Trophoblast cell (in vitro differentiated cells and primary cell): ENCODE results near the gene GMPPB.

ENCODE experiments used
- DNase-seq, 2 donors: peaks; one replicate each; pipeline ENCODE4 v3.0.0-alpha.2; 2016
- H2AFZ ChIP-seq: 2 replicates; pipeline ENCODE4 v1.6.1; 2013; ENCODE audit warnings: low read length, moderate library complexity, mild to moderate bottlenecking; ENCODE audit not compliant: insufficient read depth, poor library complexity
- H2AK5ac ChIP-seq: 2 replicates; pipeline ENCODE4 v1.6.1; 2013; ENCODE audit warnings: mild to moderate bottlenecking, low read length
- H2BK120ac ChIP-seq: 2 replicates; pipeline ENCODE4 v1.6.1; 2013; ENCODE audit warnings: low read length, mild to moderate bottlenecking, moderate library complexity; ENCODE audit not compliant: insufficient read depth, poor library complexity
- H2BK12ac ChIP-seq: 2 replicates; pipeline ENCODE4 v1.6.1; 2013; ENCODE audit warnings: mild to moderate bottlenecking, low read length, moderate library complexity
- H2BK5ac ChIP-seq: 2 replicates; pipeline ENCODE4 v1.6.1; 2013; ENCODE audit warnings: low read length, low read depth, moderate library complexity, mild to moderate bottlenecking; ENCODE audit not compliant: poor library complexity
- H3K14ac ChIP-seq: 2 replicates; pipeline ENCODE4 v1.6.1; 2013; ENCODE audit warnings: mild to moderate bottlenecking, low read length
- H3K18ac ChIP-seq: 2 replicates; pipeline ENCODE4 v1.6.1; 2013; ENCODE audit warnings: mild to moderate bottlenecking, low read length
- H3K23ac ChIP-seq: 2 replicates; pipeline ENCODE4 v1.6.1; 2013; ENCODE audit warnings: low read length
- H3K27ac ChIP-seq: 2 replicates; pipeline ENCODE4 v1.5.1; 2013; ENCODE audit warnings: low read depth, mild to moderate bottlenecking, inconsistent platforms, low read length, moderate library complexity
- H3K27me3 ChIP-seq: 2 replicates; pipeline ENCODE4 v1.6.1; 2013; ENCODE audit warnings: inconsistent platforms, mild to moderate bottlenecking, low read length, moderate library complexity; ENCODE audit not compliant: insufficient read depth
- H3K36me3 ChIP-seq, 2 experiments: 1 replicate in 1 of 2; 2 replicates in 1 of 2; pipeline ENCODE4 v1.6.1; 2013; ENCODE audit warnings: low read length in 2 of 2, mild to moderate bottlenecking in 2 of 2, moderate library complexity in 1 of 2; ENCODE audit not compliant: insufficient read depth in 2 of 2, control insufficient read depth in 1 of 2
- H3K4ac ChIP-seq: 2 replicates; pipeline ENCODE4 v1.6.1; 2013; ENCODE audit warnings: low read depth, mild to moderate bottlenecking, low read length, moderate library complexity
- H3K4me1 ChIP-seq, 2 experiments: 1 replicate in 1 of 2; 2 replicates in 1 of 2; pipeline ENCODE4 v1.6.1; 2013; ENCODE audit warnings: low read length in 2 of 2, mild to moderate bottlenecking in 2 of 2, moderate library complexity in 1 of 2; ENCODE audit not compliant: insufficient read depth in 2 of 2, control insufficient read depth in 1 of 2
- H3K4me2 ChIP-seq: 2 replicates; pipeline ENCODE4 v1.6.1; 2013; ENCODE audit warnings: inconsistent platforms, mild to moderate bottlenecking, low read length, moderate library complexity
- H3K4me3 ChIP-seq: 2 replicates; pipeline ENCODE4 v1.5.1; 2013; ENCODE audit warnings: mild to moderate bottlenecking, low read depth, low read length, inconsistent platforms
- H3K79me1 ChIP-seq: one replicate; pipeline ENCODE4 v1.6.1; 2013; ENCODE audit warnings: low read length
- H3K79me2 ChIP-seq: 2 replicates; pipeline ENCODE4 v1.6.1; 2013; ENCODE audit warnings: low read length, mild to moderate bottlenecking; ENCODE audit not compliant: control insufficient read depth, insufficient read depth, poor library complexity
- H3K9ac ChIP-seq: 2 replicates; pipeline ENCODE4 v1.6.1; 2013; ENCODE audit warnings: mild to moderate bottlenecking, low read length
- H3K9me3 ChIP-seq: 2 replicates; pipeline ENCODE4 v1.6.1; 2013; ENCODE audit warnings: low read depth, mild to moderate bottlenecking, control low read depth, inconsistent platforms, low read length; ENCODE audit not compliant: insufficient read depth
- H4K12ac ChIP-seq: 2 replicates; pipeline ENCODE4 v1.6.1; 2013; ENCODE audit warnings: low read depth, mild to moderate bottlenecking, low read length, moderate library complexity
- H4K8ac ChIP-seq: 2 replicates; pipeline ENCODE4 v1.6.1; 2013; ENCODE audit warnings: low read depth, mild to moderate bottlenecking, low read length, moderate library complexity
- H4K91ac ChIP-seq: one replicate; pipeline ENCODE4 v1.6.1; 2013; ENCODE audit warnings: low read depth, mild to moderate bottlenecking, low read length, moderate library complexity
- WGBS: extraction: QIAGEN DNeasy Blood & Tissue Kit; methylation state at CpG from one replicate; pipeline ENCODE4 v1.1.7; 2013; ENCODE audit warnings: missing lambda C conversion rate; ENCODE audit not compliant: insufficient read length, insufficient coverage; ENCODE audit errors: extremely low coverage; 5-methylcytosine and 5-hydroxymethylcytosine counted together

Gene GMPPB

DNA sequence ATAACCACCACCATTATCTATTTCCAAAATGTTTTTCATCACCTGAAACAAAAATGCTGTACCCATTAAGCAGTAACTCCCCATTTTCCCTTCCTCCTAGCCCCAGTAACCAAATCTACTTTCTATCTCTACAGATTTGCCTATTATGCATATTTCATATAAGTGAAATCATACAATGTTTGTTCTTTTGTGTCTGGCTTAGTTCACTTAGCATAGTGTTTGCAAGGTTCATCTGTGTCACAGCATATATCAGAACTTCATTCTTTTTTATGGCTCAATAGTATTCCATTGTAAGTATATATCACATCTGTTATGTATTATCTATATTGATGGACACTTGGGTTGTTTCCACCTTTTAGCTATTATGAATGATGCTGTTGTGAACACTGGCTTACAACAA, 16.7 kb upstream of the GMPPB start:
- no peak overlapping the region for H3K4me2 ChIP-seq
- H3K14ac ChIP-seq: no peak overlapping the region
- DNase-seq: no peak
- H2AK5ac ChIP-seq: no peak overlapping the region
- no peak overlapping the region for H2AFZ ChIP-seq
- H3K9me3 ChIP-seq: no peaks in the 10 kb centered on the region
- H2BK120ac ChIP-seq: no peak overlapping the region
- H3K18ac ChIP-seq: no peak overlapping the region
- no peak overlapping the region for H4K8ac ChIP-seq
- H3K27me3 ChIP-seq: no peaks in the 10 kb centered on the region
- H3K4ac ChIP-seq: no peak overlapping the region
- H3K23ac ChIP-seq: no peak overlapping the region
- no peak overlapping the region for H2BK12ac ChIP-seq
- H3K79me1 ChIP-seq: no peaks in the 10 kb centered on the region
- no peaks in the 10 kb centered on the region for H3K4me1 ChIP-seq
- H4K91ac ChIP-seq: no peak overlapping the region
- H3K27ac ChIP-seq: no peak overlapping the region
- no peak overlapping the region for H2BK5ac ChIP-seq
- H3K4me3 ChIP-seq: no peak overlapping the region
- no peak overlapping the region for H3K9ac ChIP-seq
- no peak overlapping the region for H4K12ac ChIP-seq
- no peaks in the 10 kb centered on the region for H3K79me2 ChIP-seq
- peaks cover 8 to 20% of the 10 kb centered on the region in 2 experiments for H3K36me3 ChIP-seq

DNA sequence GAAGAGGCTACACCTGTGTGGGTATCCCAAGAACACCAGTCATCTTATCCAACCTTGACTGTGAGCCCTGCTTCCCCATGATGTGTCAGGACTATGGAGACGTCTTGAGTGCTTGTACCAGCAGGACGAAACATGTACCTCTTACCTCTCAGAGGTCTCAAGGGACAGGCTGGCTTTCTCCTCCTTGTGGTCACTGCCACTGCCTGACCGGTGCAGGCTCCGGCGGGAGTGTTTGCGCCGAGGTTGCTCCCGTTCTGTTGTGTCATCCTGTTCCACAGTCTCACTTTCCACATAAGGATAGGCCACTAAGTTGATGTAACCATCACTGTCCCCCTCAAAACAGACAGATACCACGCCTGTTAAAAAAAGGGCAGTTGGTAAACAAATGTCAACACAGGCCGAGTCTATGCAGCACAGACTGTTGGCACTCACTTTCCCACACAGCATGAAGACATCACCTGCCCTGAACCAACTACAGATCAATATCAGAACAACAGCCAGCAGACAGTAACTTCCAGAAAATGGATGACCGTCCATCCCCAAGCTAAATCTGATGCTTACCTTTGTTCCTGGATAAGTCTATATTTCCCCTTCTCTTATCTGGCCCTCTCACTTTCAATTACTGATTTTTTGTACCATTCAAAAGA, 14.4 kb upstream of the GMPPB start:
- Histone ChIP-seq H2AK5ac (no peak overlapping the region), H3K4me3 (no peak overlapping the region), H3K18ac (no peak overlapping the region), H3K79me1 (no peaks in the 10 kb centered on the region), H2BK120ac (no peak overlapping the region), H3K4ac (no peak overlapping the region), H3K9ac (no peak overlapping the region), H3K27me3 (no peaks in the 10 kb centered on the region), H2BK5ac (no peak overlapping the region), H3K79me2 (no peaks in the 10 kb centered on the region), H4K12ac (no peak overlapping the region), H3K4me2 (no peak overlapping the region), H3K27ac (no peak overlapping the region), H2AFZ (no peak overlapping the region), H3K23ac (no peak overlapping the region), H4K8ac (no peak overlapping the region), H2BK12ac (no peak overlapping the region), H3K9me3 (no peaks in the 10 kb centered on the region), H4K91ac (no peak overlapping the region), H3K36me3 (peaks cover 17 to 34% of the 10 kb centered on the region in 2 experiments), H3K14ac (no peak overlapping the region), H3K4me1 (no peaks in the 10 kb centered on the region)
- WGBS: no CpG with 5 or more reads among the region's 11 CpGs
- DNase-seq: no peak

DNA sequence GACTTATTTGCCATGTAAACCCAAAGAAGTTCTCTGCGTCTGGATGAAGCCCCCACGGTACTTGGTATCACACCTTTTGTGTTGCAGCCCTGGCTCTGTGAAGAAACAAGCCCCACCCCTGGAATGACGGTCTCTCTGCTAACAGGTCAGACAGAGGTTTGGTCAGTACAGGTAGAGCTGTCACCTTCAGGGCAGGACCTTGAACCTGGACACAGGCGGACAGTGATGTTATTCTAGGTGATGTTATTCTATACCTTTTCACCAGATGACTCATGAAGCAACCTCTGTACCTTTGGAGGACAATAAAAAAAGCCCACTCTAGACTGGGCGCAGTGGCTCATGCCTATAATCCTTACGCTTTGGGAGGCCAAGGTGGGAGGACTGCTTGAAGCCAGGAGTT, 11.0 kb upstream of the GMPPB start:
- H3K79me1 ChIP-seq: no peaks in the 10 kb centered on the region
- H4K8ac ChIP-seq: no peak overlapping the region
- H3K9ac ChIP-seq: no peak overlapping the region
- no peak overlapping the region for H3K23ac ChIP-seq
- H3K18ac ChIP-seq: no peak overlapping the region
- peaks cover 30 to 47% of the 10 kb centered on the region in 2 experiments for H3K36me3 ChIP-seq
- H2BK5ac ChIP-seq: no peak overlapping the region
- H3K4me1 ChIP-seq: no peaks in the 10 kb centered on the region
- no peaks in the 10 kb centered on the region for H3K27me3 ChIP-seq
- H3K4ac ChIP-seq: no peak overlapping the region
- H4K12ac ChIP-seq: no peak overlapping the region
- H3K14ac ChIP-seq: no peak overlapping the region
- H3K4me2 ChIP-seq: no peak overlapping the region
- no CpG with 5 or more reads among the region's 6 CpGs for WGBS
- no peak overlapping the region for H2BK12ac ChIP-seq
- no peak overlapping the region for H3K4me3 ChIP-seq
- H2AK5ac ChIP-seq: no peak overlapping the region
- H3K79me2 ChIP-seq: no peaks in the 10 kb centered on the region
- H3K9me3 ChIP-seq: no peaks in the 10 kb centered on the region
- DNase-seq: no peak
- H2AFZ ChIP-seq: no peak overlapping the region
- H2BK120ac ChIP-seq: no peak overlapping the region
- no peak overlapping the region for H4K91ac ChIP-seq
- H3K27ac ChIP-seq: no peak overlapping the region

DNA sequence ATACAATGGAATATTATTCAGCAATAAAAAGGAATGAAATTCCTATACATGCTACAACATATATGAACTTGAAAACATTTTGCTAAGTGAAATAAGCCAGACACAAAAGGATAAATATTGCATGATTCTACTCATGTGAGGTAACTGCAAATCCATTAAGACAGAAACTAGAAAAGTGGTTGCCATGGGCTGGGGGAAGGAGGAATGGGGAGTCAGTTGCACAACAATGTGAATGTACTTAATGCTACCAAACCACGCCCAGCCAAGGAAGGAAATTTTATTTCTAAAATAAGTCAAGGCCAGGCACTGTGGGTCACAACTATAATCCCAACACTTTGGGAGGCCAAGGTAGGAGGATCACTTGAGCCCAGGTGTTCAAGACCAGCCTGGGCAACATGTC, 9.8 kb upstream of the GMPPB start:
- H3K4me1 ChIP-seq: no peaks in the 10 kb centered on the region
- DNase-seq: no peak
- H3K9me3 ChIP-seq: no peaks in the 10 kb centered on the region
- H3K4me3 ChIP-seq: no peak overlapping the region
- H3K23ac ChIP-seq: no peak overlapping the region
- no CpG with 5 or more reads among the region's 1 CpG for WGBS
- no peak overlapping the region for H3K4me2 ChIP-seq
- H3K27me3 ChIP-seq: no peaks in the 10 kb centered on the region
- no peak overlapping the region for H4K12ac ChIP-seq
- H2AFZ ChIP-seq: no peak overlapping the region
- H3K27ac ChIP-seq: no peak overlapping the region
- H3K79me1 ChIP-seq: no peaks in the 10 kb centered on the region
- no peak overlapping the region for H2AK5ac ChIP-seq
- H3K79me2 ChIP-seq: no peaks in the 10 kb centered on the region
- peaks cover 30 to 45% of the 10 kb centered on the region in 2 experiments for H3K36me3 ChIP-seq
- no peak overlapping the region for H2BK12ac ChIP-seq
- no peak overlapping the region for H2BK5ac ChIP-seq
- H3K14ac ChIP-seq: no peak overlapping the region
- H4K8ac ChIP-seq: no peak overlapping the region
- no peak overlapping the region for H3K9ac ChIP-seq
- H2BK120ac ChIP-seq: no peak overlapping the region
- no peak overlapping the region for H4K91ac ChIP-seq
- H3K4ac ChIP-seq: no peak overlapping the region
- no peak overlapping the region for H3K18ac ChIP-seq
